H1 (cell line): ENCODE measurements around the gene HK2. TPM values are rescaled to one million over a fixed set of nuclear protein-coding genes. Genes with fewer than 3 reads are reported as not detected.

Experiments
- CTCF ChIA-PET: fragments of 300-600 bp; sonication (Branson Sonifier 250); formaldehyde crosslinking; loops from one replicate; lab custom pipeline; 2021; ENCODE audit not compliant: partially characterized antibody; lab: Charles Lee
- POLR2A ChIA-PET: fragments of 300-600 bp; sonication (Branson Sonifier 250); formaldehyde crosslinking; loops from one replicate; lab custom pipeline; 2021; ENCODE audit warnings: inconsistent platforms; ENCODE audit not compliant: partially characterized antibody; lab: Charles Lee
- DNase-seq, 2 experiments: peaks; one replicate each; pipeline versions ENCODE4 v3.0.0 to v3.0.0-alpha.2; 2010 to 2022; ENCODE audit warnings: low spot score in 2 of 2, low read depth in 1 of 2, mixed read lengths in 1 of 2
- FAIRE-seq: peaks from 2 replicates; lab custom pipeline; 2011; peaks lifted over from hg19 to GRCh38; lab: Jason Lieb, UNC
- H2AFZ ChIP-seq: 2 replicates; pipeline ENCODE4 v1.8.1; 2012; ENCODE audit warnings: low read length, inconsistent platforms
- H2AK5ac ChIP-seq: 2 replicates; pipeline ENCODE4 v1.6.1; 2013; ENCODE audit warnings: low read depth, low read length
- H2BK120ac ChIP-seq: replicated peaks from 2 replicates; pipeline ENCODE3; 2013; ENCODE audit warnings: low read depth, low read length, inconsistent platforms
- H2BK12ac ChIP-seq: 2 replicates; pipeline ENCODE4 v1.6.1; 2013; ENCODE audit warnings: low read depth, low read length
- H2BK15ac ChIP-seq: 2 replicates; pipeline ENCODE4 v1.6.1; 2013; ENCODE audit warnings: low read length
- H2BK20ac ChIP-seq: 2 replicates; pipeline ENCODE4 v1.6.1; 2013; ENCODE audit warnings: low read length
- H2BK5ac ChIP-seq: 2 replicates; pipeline ENCODE4 v1.6.1; 2013; ENCODE audit warnings: low read depth, low read length
- H3K14ac ChIP-seq: 2 replicates; pipeline ENCODE4 v1.6.1; 2013; ENCODE audit warnings: inconsistent platforms; ENCODE audit not compliant: insufficient read length
- H3K18ac ChIP-seq: 2 replicates; pipeline ENCODE4 v1.6.1; 2013; ENCODE audit warnings: low read length; ENCODE audit errors: extremely low read depth
- H3K23ac ChIP-seq: 2 replicates; pipeline ENCODE4 v1.6.1; 2013; ENCODE audit warnings: inconsistent platforms; ENCODE audit not compliant: insufficient read length
- H3K23me2 ChIP-seq: 2 replicates; pipeline ENCODE4 v1.6.1; 2013; ENCODE audit warnings: low read depth, low read length
- H3K27ac ChIP-seq: 2 replicates; pipeline ENCODE4 v1.6.1; 2011; ENCODE audit warnings: low read depth, low read length, inconsistent platforms
- H3K27me3 ChIP-seq, 4 experiments: replicated peaks in 1 of 4; 1 replicate in 1 of 4; 2 replicates in 3 of 4; pipeline versions ENCODE4 v1.6.1 to v1.8.1; 2011 to 2013; ENCODE audit warnings: low read length in 3 of 4, mild to moderate bottlenecking in 3 of 4, inconsistent platforms in 2 of 4, mixed read lengths in 2 of 4, moderate library complexity in 1 of 4; ENCODE audit not compliant: control insufficient read depth in 3 of 4, insufficient read depth in 3 of 4; ENCODE audit errors: extremely low read depth in 1 of 4
- H3K36me3 ChIP-seq, 4 experiments: 2 replicates each; pipeline versions ENCODE4 v1.6.1 to v1.8.1; 2011 to 2013; ENCODE audit warnings: mild to moderate bottlenecking in 4 of 4, low read length in 3 of 4, moderate library complexity in 2 of 4, control low read depth in 1 of 4, inconsistent platforms in 1 of 4; ENCODE audit not compliant: insufficient read depth in 4 of 4, control insufficient read depth in 2 of 4
- H3K4ac ChIP-seq: replicated peaks from 2 replicates; pipeline ENCODE3; 2013; ENCODE audit warnings: low read length, low read depth, mixed read lengths, inconsistent platforms; ENCODE audit not compliant: insufficient read length
- H3K4me1 ChIP-seq, 4 experiments: replicated peaks in 1 of 4; 1 replicate in 1 of 4; 2 replicates in 3 of 4; pipeline versions ENCODE4 v1.6.1 to v1.8.1; 2011 to 2013; ENCODE audit warnings: low read length in 3 of 4, inconsistent platforms in 2 of 4, mixed read lengths in 1 of 4; ENCODE audit not compliant: insufficient read depth in 4 of 4, control insufficient read depth in 3 of 4
- H3K4me2 ChIP-seq, 2 experiments: 2 replicates each; pipeline versions ENCODE4 v1.6.1 to v1.8.1; 2011 to 2013; ENCODE audit warnings: low read depth in 2 of 2, low read length in 2 of 2, control low read depth in 1 of 2, inconsistent platforms in 1 of 2, mild to moderate bottlenecking in 1 of 2; ENCODE audit not compliant: insufficient read depth in 1 of 2
- H3K4me3 ChIP-seq, 4 experiments: fragments of 200-600, 300-600 bp in 1 of 4; sonication (generic), shearing (Covaris generic), sonication (Bioruptor Twin) in 1 of 4; 2 replicates each; pipeline versions ENCODE4 v1.5.1 to v1.8.1; 2011 to 2016; ENCODE audit warnings: low read length in 4 of 4, low read depth in 3 of 4, control low read depth in 2 of 4, inconsistent platforms in 2 of 4, mild to moderate bottlenecking in 2 of 4, mixed read lengths in 1 of 4, moderate library complexity in 1 of 4; ENCODE audit not compliant: insufficient read depth in 2 of 4; ENCODE audit errors: extremely low read depth in 1 of 4
- H3K56ac ChIP-seq: replicated peaks from 2 replicates; pipeline ENCODE3; 2013; ENCODE audit warnings: low read depth, mild to moderate bottlenecking, mixed read lengths, low read length, inconsistent platforms; ENCODE audit not compliant: insufficient read length
- H3K79me1 ChIP-seq: 2 replicates; pipeline ENCODE4 v1.6.1; 2013; ENCODE audit warnings: low read depth, low read length, control low read depth
- H3K79me2 ChIP-seq, 2 experiments: 2 replicates each; pipeline versions ENCODE4 v1.6.1 to v1.8.1; 2012 to 2013; ENCODE audit warnings: low read length in 2 of 2, mild to moderate bottlenecking in 2 of 2, inconsistent platforms in 1 of 2; ENCODE audit not compliant: insufficient read depth in 2 of 2, control insufficient read depth in 1 of 2
- H3K9ac ChIP-seq, 4 experiments: replicated peaks in 1 of 4; 1 replicate in 1 of 4; 2 replicates in 3 of 4; pipeline versions ENCODE4 v1.6.1 to v1.8.1; 2011 to 2013; ENCODE audit warnings: low read depth in 3 of 4, low read length in 3 of 4, control low read depth in 2 of 4, mild to moderate bottlenecking in 2 of 4, moderate library complexity in 2 of 4, inconsistent platforms in 1 of 4; ENCODE audit errors: extremely low read depth in 1 of 4
- H3K9me3 ChIP-seq, 2 experiments: 2 replicates each; pipeline versions ENCODE4 v1.6.1 to v1.8.1; 2012 to 2013; ENCODE audit warnings: mild to moderate bottlenecking in 2 of 2, moderate library complexity in 2 of 2, control low read depth in 1 of 2, inconsistent platforms in 1 of 2, low read depth in 1 of 2, low read length in 1 of 2, mixed read lengths in 1 of 2; ENCODE audit not compliant: insufficient read depth in 2 of 2
- H4K20me1 ChIP-seq, 2 experiments: replicated peaks in 1 of 2; 2 replicates each; pipeline versions ENCODE3 to v1.8.1; 2011 to 2013; ENCODE audit warnings: inconsistent platforms in 2 of 2, low read length in 2 of 2, mild to moderate bottlenecking in 1 of 2; ENCODE audit not compliant: insufficient read depth in 2 of 2, control insufficient read depth in 1 of 2
- H4K5ac ChIP-seq: 2 replicates; pipeline ENCODE4 v1.6.1; 2013; ENCODE audit warnings: low read length, low read depth, mixed read lengths, inconsistent platforms; ENCODE audit not compliant: insufficient read length
- H4K8ac ChIP-seq: 2 replicates; pipeline ENCODE4 v1.8.0; 2013; ENCODE audit warnings: mild to moderate bottlenecking, moderate library complexity, low read length, inconsistent platforms; ENCODE audit not compliant: insufficient read depth; ENCODE audit errors: extremely low read depth
- H4K91ac ChIP-seq: replicated peaks from 2 replicates; pipeline ENCODE3; 2013; ENCODE audit warnings: low read length, mixed read lengths, inconsistent platforms; ENCODE audit not compliant: insufficient read length
- ATF2 ChIP-seq: IDR thresholded peaks from 2 replicates; pipeline ENCODE4 v1.6.1; 2012; ENCODE audit warnings: low read length, inconsistent platforms
- CEBPB ChIP-seq: IDR thresholded peaks from 2 replicates; pipeline ENCODE4 v1.6.1; 2012; ENCODE audit warnings: low read depth, low read length
- HDAC2 ChIP-seq, 2 experiments: fragments of 300-600 bp in 1 of 2; sonication (generic) in 1 of 2; IDR thresholded peaks; 2 replicates each; pipeline ENCODE4 v1.6.1; 2011 to 2012; ENCODE audit warnings: low read depth in 2 of 2, low read length in 2 of 2, mild to moderate bottlenecking in 2 of 2, moderate library complexity in 2 of 2, borderline replicate concordance in 1 of 2, inconsistent platforms in 1 of 2
- NANOG ChIP-seq: IDR thresholded peaks from 2 replicates; pipeline ENCODE4 v1.6.1; 2011; ENCODE audit warnings: low read length, low read depth, mild to moderate bottlenecking, inconsistent platforms; ENCODE audit not compliant: insufficient read depth, poor library complexity, severe bottlenecking
- RBBP5 ChIP-seq: IDR thresholded peaks from 2 replicates; pipeline ENCODE4 v1.7.1; 2012; ENCODE audit warnings: low read depth, mild to moderate bottlenecking, inconsistent platforms, low read length, moderate library complexity, borderline replicate concordance
- RFX5 ChIP-seq: IDR thresholded peaks from 2 replicates; pipeline ENCODE4 v1.6.1; 2011; ENCODE audit warnings: low read depth, low read length, improper control_type of control experiment, borderline replicate concordance
- WGBS, 2 experiments: shearing (Covaris generic) in 1 of 2; methylation state at CpG; one replicate each; pipeline versions ENCODE4 v1.1.6 to v1.1.7; 2013 to 2015; ENCODE audit warnings: low lambda C conversion rate in 2 of 2, mixed read lengths in 2 of 2, inconsistent platforms in 1 of 2, low coverage in 1 of 2, missing lambda C conversion rate in 1 of 2; ENCODE audit not compliant: insufficient replicate concordance in 2 of 2, insufficient coverage in 1 of 2, insufficient read length in 1 of 2; ENCODE audit errors: extremely low coverage in 1 of 2, missing lambda C conversion rate in 1 of 2; 5-methylcytosine and 5-hydroxymethylcytosine counted together
- polyA plus RNA-seq, 7 experiments: library from polyadenylated mRNA; depleted of rRNA in 3 of 7; stranded (reverse) in 5 of 7; unstranded in 2 of 7; fragments of >200 nt in 5 of 7; fragments of 200-250 nt in 2 of 7; gene quantifications; 1 replicate in 5 of 7; 2 replicates in 1 of 7; 4 replicates in 1 of 7; pipeline versions ENCODE4 v1.2.1 to v1.2.3, GENCODE V29; 2011 to 2013; ENCODE audit warnings: missing spikeins in 2 of 7, mixed read lengths in 2 of 7
- total RNA-seq: library from RNA; stranded (reverse); fragmentation: NEBNext Ultra II Directional; extraction: Animal tissue kit (Norgen Biotek cat#: 25700); gene quantifications from 2 replicates; pipeline ENCODE4 v1.2.1, GENCODE V29; 2021
- TF ChIP-seq, protein P1 (sequence below): IDR thresholded peaks from 2 replicates; pipeline ENCODE4 v1.6.1; 2012; ENCODE audit warnings: inconsistent platforms
- TF ChIP-seq, protein P2 (sequence below), 3 experiments: IDR thresholded peaks; 1 replicate in 2 of 3; 2 replicates in 1 of 3; pipeline versions ENCODE4 v1.5.1 to v1.6.1; 2011; ENCODE audit warnings: low read length in 3 of 3, mild to moderate bottlenecking in 3 of 3, inconsistent platforms in 2 of 3, low read depth in 1 of 3, moderate library complexity in 1 of 3; ENCODE audit not compliant: insufficient read depth in 1 of 3; ENCODE audit errors: control extremely low read depth in 1 of 3

The HK2 gene
- total and polyA plus RNA-seq, 2 of the 8 experiments (the other 6 are each of a cell fraction or from before 2014, with no cell fraction given) = 22.1 to 61.9 TPM

- no peak overlapping the region for H2AFZ ChIP-seq
- peaks cover 0 to 87% of the 10 kb centered on the region in 2 experiments; a peak in 3 of 4 replicates for H3K79me2 ChIP-seq
- H3K27ac ChIP-seq = no peak overlapping the region
- H4K8ac ChIP-seq = no peak overlapping the region
- no peak overlapping the region for H3K4me3 ChIP-seq
- H3K23me2 ChIP-seq = no peaks in the 10 kb centered on the region
- no peak overlapping the region for H3K9ac ChIP-seq
- peaks cover 0 to 11% (median 7%) of the 10 kb centered on the region in 4 experiments for H3K4me1 ChIP-seq
- no peak overlapping the region for H2BK120ac ChIP-seq
- H2BK15ac ChIP-seq = no peak overlapping the region
- H3K9me3 ChIP-seq = no peaks in the 10 kb centered on the region
- CTCF ChIA-PET = interaction anchor here (1.4 to 4.0 kb wide), 4 partner anchors 11 to 149 kb away, joined by 5 to 27 read pairs (median 8); no protein-coding TSS in a partner anchor
- H2BK20ac ChIP-seq = no peak overlapping the region
- H4K91ac ChIP-seq = no peak overlapping the region
- H3K4ac ChIP-seq = no peak overlapping the region
- no peak overlapping the region for H2BK5ac ChIP-seq
- DNase-seq = no peak
- FAIRE-seq = no peak
- POLR2A ChIA-PET = interaction anchor here (1.9 to 5.9 kb wide), 2 partner anchors 14 to 27 kb away, joined by 5 to 35 read pairs; partner anchors contain the start of gene HK2
- H3K14ac ChIP-seq = no peak overlapping the region
- H3K56ac ChIP-seq = no peak overlapping the region
- H3K79me1 ChIP-seq = peaks cover 19% of the 10 kb centered on the region
- 90% methylated on average over 3 of the region's 3 CpGs; no CpG with 5 or more reads in 1 of the 2 experiments for WGBS, 2 experiments
- H2BK12ac ChIP-seq = no peak overlapping the region
- no peaks in the 10 kb centered on the region for H3K27me3 ChIP-seq
- H4K5ac ChIP-seq = no peak overlapping the region
- peaks cover 5 to 19% of the 10 kb centered on the region in 2 experiments for H4K20me1 ChIP-seq
- H3K36me3 ChIP-seq = peaks cover 8 to 17% (median 11%) of the 10 kb centered on the region in 4 experiments; a peak in 7 of 8 replicates
- no peak overlapping the region for H3K18ac ChIP-seq
- H3K23ac ChIP-seq = no peak overlapping the region
- no peak overlapping the region for H3K4me2 ChIP-seq
- no peak overlapping the region for H2AK5ac ChIP-seq
- no peak for TF ChIP-seq CEBPB
- TF ChIP-seq, protein P1, sequence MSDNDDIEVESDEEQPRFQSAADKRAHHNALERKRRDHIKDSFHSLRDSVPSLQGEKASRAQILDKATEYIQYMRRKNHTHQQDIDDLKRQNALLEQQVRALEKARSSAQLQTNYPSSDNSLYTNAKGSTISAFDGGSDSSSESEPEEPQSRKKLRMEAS = no peak
- TF ChIP-seq RBBP5 = no peak
- TF ChIP-seq, protein P2, sequence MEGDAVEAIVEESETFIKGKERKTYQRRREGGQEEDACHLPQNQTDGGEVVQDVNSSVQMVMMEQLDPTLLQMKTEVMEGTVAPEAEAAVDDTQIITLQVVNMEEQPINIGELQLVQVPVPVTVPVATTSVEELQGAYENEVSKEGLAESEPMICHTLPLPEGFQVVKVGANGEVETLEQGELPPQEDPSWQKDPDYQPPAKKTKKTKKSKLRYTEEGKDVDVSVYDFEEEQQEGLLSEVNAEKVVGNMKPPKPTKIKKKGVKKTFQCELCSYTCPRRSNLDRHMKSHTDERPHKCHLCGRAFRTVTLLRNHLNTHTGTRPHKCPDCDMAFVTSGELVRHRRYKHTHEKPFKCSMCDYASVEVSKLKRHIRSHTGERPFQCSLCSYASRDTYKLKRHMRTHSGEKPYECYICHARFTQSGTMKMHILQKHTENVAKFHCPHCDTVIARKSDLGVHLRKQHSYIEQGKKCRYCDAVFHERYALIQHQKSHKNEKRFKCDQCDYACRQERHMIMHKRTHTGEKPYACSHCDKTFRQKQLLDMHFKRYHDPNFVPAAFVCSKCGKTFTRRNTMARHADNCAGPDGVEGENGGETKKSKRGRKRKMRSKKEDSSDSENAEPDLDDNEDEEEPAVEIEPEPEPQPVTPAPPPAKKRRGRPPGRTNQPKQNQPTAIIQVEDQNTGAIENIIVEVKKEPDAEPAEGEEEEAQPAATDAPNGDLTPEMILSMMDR (IDR thresholded peaks at IDR 0.05; ENCODE audit: control extremely low read depth in 1 of 3, insufficient read depth in 1 of 3, low read depth in 1 of 3, low read length in 3 of 3) = no peak
- TF ChIP-seq RFX5 = no peak
- no peak for TF ChIP-seq NANOG
- no peak for TF ChIP-seq ATF2
- TF ChIP-seq HDAC2 (IDR thresholded peaks at IDR 0.05; ENCODE audit: borderline replicate concordance in 1 of 2, low read depth in 2 of 2, low read length in 2 of 2) = no peak
These were observed 29.9 kb downstream of the HK2 start for GRCh38 chr2:74863802-74864248.
